Caco-2 (cell line): ENCODE results near the gene MRPL38. TPM values are rescaled to one million over a fixed set of nuclear protein-coding genes. Genes with fewer than 3 reads are reported as not detected.
"Not testable (repeated sequence)": the region's sequence is repeated elsewhere in the genome, so short reads cannot be mapped to it uniquely, and the experiment has no call there.

Experiments used
- BruUV-seq: library from RNA; stranded (reverse); fragments of 400-500 nt; replicated peaks from 2 replicates; lab custom pipeline; 2021; lab: Mats Ljungman, UMichigan
- CTCF ChIA-PET: fragments of 300-600 bp; sonication (Branson Sonifier 250); formaldehyde crosslinking; loops from one replicate; lab custom pipeline; 2022; ENCODE audit warnings: antibody characterized with exemption; lab: Charles Lee
- POLR2A ChIA-PET: fragments of 300-600 bp; sonication (Branson Sonifier 250); formaldehyde crosslinking; loops from one replicate; lab custom pipeline; 2022; ENCODE audit warnings: antibody characterized with exemption; lab: Charles Lee
- DNase-seq, 2 experiments: peaks; one replicate each; pipeline versions ENCODE4 v3.0.0 to v3.0.0-alpha.2; 2020 to 2022
- H3K27me3 ChIP-seq: replicated peaks from 2 replicates; pipeline ENCODE4 v1.6.0; 2011; ENCODE audit warnings: low read length; ENCODE audit not compliant: control insufficient read depth, insufficient read depth
- H3K36me3 ChIP-seq: 2 replicates; pipeline ENCODE4 v1.5.1; 2011; ENCODE audit warnings: low read length; ENCODE audit not compliant: control insufficient read depth, insufficient read depth
- H3K4me1 ChIP-seq: fragments of 250-450 bp; sonication (Bioruptor Pico); 2 replicates; pipeline ENCODE4 v1.5.1; 2020; ENCODE audit warnings: mild to moderate bottlenecking
- H3K4me3 ChIP-seq: 2 replicates; pipeline ENCODE4 v1.5.1; 2011; ENCODE audit warnings: low read depth, mild to moderate bottlenecking, control low read depth, low read length
- H3K9me3 ChIP-seq: fragments of 250-450 bp; sonication (Bioruptor Pico); 2 replicates; pipeline ENCODE4 v1.5.1; 2020; ENCODE audit warnings: mild to moderate bottlenecking, moderate library complexity
- H3K27ac Mint-ChIP-seq: one replicate; pipeline ENCODE4 v1.8.0; 2022; ENCODE audit warnings: mixed read lengths; ENCODE audit not compliant: unreplicated experiment
- H3K27me3 Mint-ChIP-seq: one replicate; pipeline ENCODE4 v1.8.0; 2022; ENCODE audit warnings: mixed read lengths; ENCODE audit not compliant: insufficient read depth, unreplicated experiment
- H3K36me3 Mint-ChIP-seq: one replicate; pipeline ENCODE4 v1.8.0; 2022; ENCODE audit warnings: mild to moderate bottlenecking, mixed read lengths; ENCODE audit not compliant: insufficient read depth, unreplicated experiment
- H3K4me1 Mint-ChIP-seq: one replicate; pipeline ENCODE4 v1.8.0; 2022; ENCODE audit warnings: low read depth, mixed read lengths; ENCODE audit not compliant: unreplicated experiment
- H3K4me3 Mint-ChIP-seq: one replicate; pipeline ENCODE4 v1.8.0; 2022; ENCODE audit warnings: mild to moderate bottlenecking, moderate library complexity, mixed read lengths; ENCODE audit not compliant: unreplicated experiment
- H3K9me3 Mint-ChIP-seq: one replicate; pipeline ENCODE4 v1.8.0; 2022; ENCODE audit warnings: mixed read lengths; ENCODE audit not compliant: unreplicated experiment
- intact Hi-C: fragments of 100-400 bp; cut with micrococcal nuclease; formaldehyde crosslinking; loops from one replicate; pipeline ENCODE4 v1.10.0; 2022; ENCODE audit not compliant: unreplicated experiment
- total RNA-seq: library from RNA; stranded (reverse); gene quantifications from 2 replicates; pipeline ENCODE4 v1.2.3, GENCODE V29; 2022
- TF ChIP-seq, protein P1 (sequence below), 2 experiments: fragments of 200-600 bp in 1 of 2; IDR thresholded peaks; 1 replicate in 1 of 2; 2 replicates in 1 of 2; pipeline versions ENCODE4 v1.5.1 to v1.8.0; 2011 to 2022; ENCODE audit warnings: antibody characterized with exemption in 1 of 2, control low read depth in 1 of 2, inconsistent platforms in 1 of 2, low read depth in 1 of 2, low read length in 1 of 2, mild to moderate bottlenecking in 1 of 2, moderate library complexity in 1 of 2; ENCODE audit not compliant: insufficient read depth in 1 of 2, severe bottlenecking in 1 of 2, unreplicated experiment in 1 of 2

Gene MRPL38
- total RNA-seq, 1 experiment from 2014 or later, result 163 TPM

DNA sequence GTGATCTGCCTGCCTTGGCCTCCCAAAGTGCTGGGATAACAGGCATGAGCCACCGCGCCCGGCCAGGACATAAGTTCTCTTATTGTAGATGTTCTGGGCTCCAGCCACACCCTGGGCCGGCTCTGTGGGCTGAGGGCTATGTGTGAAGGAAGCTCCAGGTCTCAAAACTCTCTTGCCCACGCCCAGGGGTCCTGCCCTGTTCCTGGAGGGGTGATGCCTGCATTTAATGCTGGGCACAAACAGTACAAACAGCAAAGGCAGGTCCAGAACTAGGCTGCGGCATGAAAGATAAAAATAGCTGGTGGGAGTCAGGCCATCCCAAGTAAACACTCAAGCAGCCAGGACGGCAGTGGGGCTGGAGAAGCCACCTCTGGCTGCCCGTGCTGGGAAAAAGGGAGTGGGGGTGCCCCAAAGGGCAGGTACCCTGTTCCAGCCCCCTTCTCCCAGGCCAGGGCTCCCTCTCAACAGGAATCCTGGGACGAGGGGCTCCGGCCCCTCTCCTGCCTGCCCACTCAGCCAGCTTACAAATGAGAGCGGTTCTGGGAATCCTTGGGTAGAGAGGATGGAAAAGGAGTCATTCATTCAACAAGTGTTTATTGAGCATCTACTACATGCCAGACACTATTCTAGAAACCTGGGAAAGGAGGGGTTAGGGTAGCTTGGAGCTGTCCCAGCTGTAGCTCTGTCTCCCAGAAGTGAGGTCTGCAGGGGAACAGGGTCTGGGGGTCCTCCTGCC lies 30.9 kb downstream of the MRPL38 start:
- intact Hi-C loops, result no loop called here
- H3K4me3 ChIP-seq, result no peak overlapping the region

DNA sequence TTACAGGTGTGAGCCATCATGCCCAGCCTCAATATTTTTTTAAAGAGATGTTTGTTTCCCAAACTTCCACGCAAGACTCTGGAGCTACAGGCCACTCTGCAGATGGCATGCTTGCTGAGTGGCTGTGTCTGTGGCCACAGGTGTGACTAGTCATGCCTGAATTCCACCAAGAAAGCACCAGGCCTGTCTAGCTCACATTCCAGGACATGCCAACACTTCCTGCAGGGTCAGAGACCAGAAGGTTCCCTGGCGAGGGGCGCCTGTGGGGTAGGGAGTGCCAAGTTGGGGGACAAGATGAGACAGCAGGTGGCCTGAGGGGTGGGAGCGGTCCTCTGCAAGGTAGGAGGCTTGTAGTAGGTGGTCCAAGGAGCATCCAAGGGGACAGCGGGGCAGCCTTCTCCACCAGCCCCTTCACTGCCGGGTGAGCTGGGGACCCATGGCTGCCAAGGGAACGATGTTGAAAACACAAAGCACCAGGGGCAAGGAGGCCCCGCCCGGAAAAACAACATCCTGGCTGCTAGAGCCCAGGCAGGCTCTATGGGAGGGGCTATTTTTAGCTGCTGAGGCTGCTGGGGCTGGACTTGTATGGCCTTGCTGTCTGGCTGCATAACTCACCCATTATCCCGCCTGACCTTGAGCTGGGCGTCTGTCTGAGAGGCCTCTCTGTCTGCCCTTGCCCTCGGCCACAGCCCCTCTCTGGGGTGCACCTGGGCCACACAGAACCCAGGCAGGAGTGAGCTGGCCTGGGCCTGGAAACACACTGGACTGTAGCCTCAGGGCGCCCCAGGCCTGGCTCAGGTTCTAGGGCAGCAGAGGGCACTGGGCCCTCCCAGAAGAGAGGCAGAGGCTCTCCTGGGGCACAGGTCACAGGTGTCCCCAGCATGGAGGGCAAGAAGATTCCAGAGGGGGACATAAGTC lies 32.0 kb downstream of the MRPL38 start:
- no peaks in the 10 kb centered on the region for H3K36me3 Mint-ChIP-seq
- Histone ChIP-seq H3K4me3 (no peak overlapping the region), H3K9me3 (no peaks in the 10 kb centered on the region), H3K4me1 (peaks cover 22% of the 10 kb centered on the region), H3K27me3 (no peaks in the 10 kb centered on the region), H3K36me3 (no peaks in the 10 kb centered on the region)
- no peaks in the 10 kb centered on the region for H3K9me3 Mint-ChIP-seq
- H3K27me3 Mint-ChIP-seq, result no peaks in the 10 kb centered on the region
- peaks cover 12% of the 10 kb centered on the region for H3K4me1 Mint-ChIP-seq
- H3K4me3 Mint-ChIP-seq, result no peak overlapping the region
- intact Hi-C loops, result no loop called here
- TF ChIP-seq, protein P1, sequence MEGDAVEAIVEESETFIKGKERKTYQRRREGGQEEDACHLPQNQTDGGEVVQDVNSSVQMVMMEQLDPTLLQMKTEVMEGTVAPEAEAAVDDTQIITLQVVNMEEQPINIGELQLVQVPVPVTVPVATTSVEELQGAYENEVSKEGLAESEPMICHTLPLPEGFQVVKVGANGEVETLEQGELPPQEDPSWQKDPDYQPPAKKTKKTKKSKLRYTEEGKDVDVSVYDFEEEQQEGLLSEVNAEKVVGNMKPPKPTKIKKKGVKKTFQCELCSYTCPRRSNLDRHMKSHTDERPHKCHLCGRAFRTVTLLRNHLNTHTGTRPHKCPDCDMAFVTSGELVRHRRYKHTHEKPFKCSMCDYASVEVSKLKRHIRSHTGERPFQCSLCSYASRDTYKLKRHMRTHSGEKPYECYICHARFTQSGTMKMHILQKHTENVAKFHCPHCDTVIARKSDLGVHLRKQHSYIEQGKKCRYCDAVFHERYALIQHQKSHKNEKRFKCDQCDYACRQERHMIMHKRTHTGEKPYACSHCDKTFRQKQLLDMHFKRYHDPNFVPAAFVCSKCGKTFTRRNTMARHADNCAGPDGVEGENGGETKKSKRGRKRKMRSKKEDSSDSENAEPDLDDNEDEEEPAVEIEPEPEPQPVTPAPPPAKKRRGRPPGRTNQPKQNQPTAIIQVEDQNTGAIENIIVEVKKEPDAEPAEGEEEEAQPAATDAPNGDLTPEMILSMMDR (IDR thresholded peaks at IDR 0.05; ENCODE audit: insufficient read depth in 1 of 2, low read depth in 1 of 2, low read length in 1 of 2, severe bottlenecking in 1 of 2, unreplicated experiment in 1 of 2), result no peak
- H3K27ac Mint-ChIP-seq, result no peak overlapping the region
- DNase-seq, result peak in 1 of 2 experiments; percentile 46
- POLR2A ChIA-PET, result interaction anchor here (0.6 to 1.4 kb wide), 3 partner anchors 18 to 266 kb away, joined by 3 to 6 read pairs (median 3); partner anchors contain the start of gene WBP2
- CTCF ChIA-PET, result interaction anchor here (1.3 to 2.0 kb wide), 2 partner anchors 15 to 18 kb away, joined by 3 to 8 read pairs; partner anchors contain the start of gene WBP2
- BruUV-seq, result no TSS peak

More for the DNA sequence above, 30.9 kb downstream of the MRPL38 start:
- H3K36me3 ChIP-seq, result no peaks in the 10 kb centered on the region
- TF ChIP-seq, protein P1 (IDR thresholded peaks at IDR 0.05; ENCODE audit: insufficient read depth in 1 of 2, low read depth in 1 of 2, low read length in 1 of 2, severe bottlenecking in 1 of 2, unreplicated experiment in 1 of 2), result no peak
- Mint-ChIP-seq H3K4me1 (peaks cover 12% of the 10 kb centered on the region), H3K4me3 (no peak overlapping the region), H3K9me3 (no peaks in the 10 kb centered on the region), H3K27ac (no peak overlapping the region), H3K36me3 (no peaks in the 10 kb centered on the region), H3K27me3 (no peaks in the 10 kb centered on the region)
- H3K9me3 ChIP-seq, result no peaks in the 10 kb centered on the region
- CTCF ChIA-PET, result no interaction called here
- DNase-seq, result no peak
- H3K4me1 ChIP-seq, result peaks cover 22% of the 10 kb centered on the region
- BruUV-seq, result no TSS peak
- H3K27me3 ChIP-seq, result no peaks in the 10 kb centered on the region
- POLR2A ChIA-PET, result interaction anchor here (0.6 to 0.9 kb wide), 2 partner anchors 94 to 265 kb away, joined by 3 to 6 read pairs; no protein-coding TSS in a partner anchor

DNA sequence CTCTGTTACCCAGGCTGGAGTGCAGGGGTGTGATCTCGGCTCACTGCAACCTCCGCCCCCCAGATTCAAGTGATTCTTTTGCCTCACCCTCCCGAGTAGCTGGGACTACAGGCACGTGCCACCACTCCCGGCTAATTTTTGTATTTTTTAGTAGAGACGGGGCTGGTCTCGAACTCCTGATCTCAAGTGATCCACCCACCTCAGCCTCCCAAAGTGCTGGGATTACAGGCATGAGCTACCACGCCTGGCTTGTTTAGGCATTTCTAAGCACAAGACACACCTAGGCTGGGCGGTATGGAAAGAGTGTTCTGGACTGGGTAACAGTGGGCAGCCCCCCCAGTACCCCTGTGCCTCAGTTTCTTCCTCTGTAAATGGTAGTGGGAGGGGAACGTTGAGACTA lies 34.5 kb downstream of the MRPL38 start:
- H3K27me3 Mint-ChIP-seq, BruUV-seq, H3K27me3 ChIP-seq, DNase-seq, H3K36me3 ChIP-seq, CTCF ChIA-PET, H3K4me3 Mint-ChIP-seq, H3K36me3 Mint-ChIP-seq, intact Hi-C loops, H3K4me3 ChIP-seq, POLR2A ChIA-PET, H3K27ac Mint-ChIP-seq, H3K9me3 Mint-ChIP-seq, H3K9me3 ChIP-seq, H3K4me1 Mint-ChIP-seq, H3K4me1 ChIP-seq: not testable (repeated sequence)
